Activated CD4-positive, alpha-beta T cell treated with anti-CD3 and anti-CD28 coated beads, Interleukin-2, amount 10 ng/mL, durations not matched to agents 7 days and 5 days (primary cell): ENCODE measurements around the gene AMZ2. TPM values are rescaled to one million over a fixed set of nuclear protein-coding genes. Genes with fewer than 3 reads are reported as not detected.
"Not testable (repeated sequence)": the region's sequence is repeated elsewhere in the genome, so short reads cannot be mapped to it uniquely, and the experiment has no call there.

Experiments used
- CTCF ChIA-PET: fragments of 350-600 bp; sonication (Branson Sonifier 250); formaldehyde crosslinking; loops from one replicate; lab custom pipeline; 2021; ENCODE audit warnings: antibody characterized with exemption; lab: Charles Lee
- POLR2A ChIA-PET: fragments of 350-600 bp; sonication (Branson Sonifier 250); formaldehyde crosslinking; loops from one replicate; lab custom pipeline; 2021; ENCODE audit warnings: antibody characterized with exemption; lab: Charles Lee
- DNase-seq: peaks from one replicate; pipeline ENCODE4 v3.0.0-alpha.2; 2020
- H3K27ac Mint-ChIP-seq: one replicate; pipeline ENCODE4 v1.8.0; 2021; ENCODE audit warnings: mild to moderate bottlenecking, moderate library complexity, mixed read lengths
- H3K27me3 Mint-ChIP-seq: one replicate; pipeline ENCODE4 v1.8.0; 2021; ENCODE audit warnings: mixed read lengths
- H3K36me3 Mint-ChIP-seq: one replicate; pipeline ENCODE4 v1.8.0; 2021; ENCODE audit warnings: low read depth, mixed read lengths
- H3K4me1 Mint-ChIP-seq: one replicate; pipeline ENCODE4 v1.8.0; 2021; ENCODE audit warnings: mixed read lengths
- H3K4me3 Mint-ChIP-seq: one replicate; pipeline ENCODE4 v1.8.0; 2021; ENCODE audit warnings: mild to moderate bottlenecking, moderate library complexity, mixed read lengths
- H3K9me3 Mint-ChIP-seq: one replicate; pipeline ENCODE4 v1.8.0; 2021; ENCODE audit warnings: mixed read lengths
- total RNA-seq, 2 experiments: library from RNA; stranded (reverse); gene quantifications; one replicate each; pipeline ENCODE4 v1.2.3, GENCODE V29; 2021

AMZ2 gene
- total RNA-seq, 2 experiments from 2014 or later, result 72.5 to 82.3 TPM

DNA sequence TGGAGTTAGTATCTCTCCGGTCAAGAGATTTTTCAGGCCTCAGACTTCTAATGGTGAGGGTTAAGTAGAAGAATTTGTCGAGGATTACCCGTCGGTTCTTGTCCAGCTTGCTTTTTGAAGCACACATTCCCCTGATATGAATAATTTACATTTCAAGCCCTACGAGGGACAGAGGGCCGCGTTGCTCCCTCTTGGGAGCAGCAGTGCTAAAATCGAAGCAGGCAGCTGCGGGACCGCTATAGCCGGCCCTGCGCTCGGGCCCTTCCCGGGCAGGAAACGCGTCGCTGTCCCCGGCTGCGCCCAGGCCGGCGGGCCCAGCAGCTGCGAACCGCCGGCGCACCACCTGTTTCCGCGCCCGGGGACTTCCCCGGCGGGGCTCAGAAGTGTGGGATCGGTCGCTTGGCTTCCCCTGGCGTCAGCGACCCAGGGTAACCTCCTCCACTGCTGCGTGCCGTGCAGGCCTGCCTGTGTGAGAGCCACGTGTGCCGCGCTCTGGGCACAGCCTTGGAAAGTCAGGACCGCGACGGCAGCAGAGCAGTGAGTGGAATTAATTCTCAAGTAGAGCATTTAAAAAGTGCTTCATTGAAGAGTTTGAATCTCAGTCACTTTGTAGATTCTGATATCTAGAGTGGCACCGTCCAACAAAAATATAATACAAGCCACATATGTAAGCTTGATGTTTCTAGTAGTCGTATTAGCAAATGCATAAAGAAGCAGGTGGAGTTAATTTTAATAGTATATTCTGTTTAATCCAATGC lies 11.2 kb downstream of the AMZ2 start:
- peak overlapping the region; percentile 64 for H3K4me3 Mint-ChIP-seq
- DNase-seq, result peak; percentile 64
- peaks cover 38% of the 10 kb centered on the region for H3K36me3 Mint-ChIP-seq
- not testable (repeated sequence) for H3K9me3 Mint-ChIP-seq, H3K27me3 Mint-ChIP-seq
- peaks cover 82% of the 10 kb centered on the region for H3K4me1 Mint-ChIP-seq
- CTCF ChIA-PET, result interaction anchor here (1.0 to 1.5 kb wide), 3 partner anchors 33 to 203 kb away, joined by 3 to 6 read pairs (median 3); no protein-coding TSS in a partner anchor
- peak overlapping the region; percentile 90 for H3K27ac Mint-ChIP-seq
- POLR2A ChIA-PET, result interaction anchor here (0.7 kb wide), 1 partner anchor 199 kb away, joined by 3 read pairs; no protein-coding TSS in a partner anchor

DNA sequence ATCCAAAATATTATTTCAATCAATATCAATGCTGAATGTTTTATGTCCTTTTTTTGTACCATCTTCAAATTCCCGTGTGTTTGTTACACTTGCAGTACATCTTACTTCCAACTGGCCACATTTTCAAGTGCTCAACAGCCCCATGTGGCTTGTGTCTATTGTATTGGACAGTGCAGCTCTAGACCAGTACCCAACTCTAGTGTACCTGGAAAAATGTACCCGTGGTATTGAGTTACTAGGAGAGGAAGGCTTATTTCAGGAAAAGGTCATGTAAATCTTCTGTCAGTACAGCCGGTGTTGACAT lies 11.8 kb downstream of the AMZ2 start:
- Mint-ChIP-seq H3K4me3 (peak overlapping the region; percentile 64), H3K27ac (peak overlapping the region; percentile 90), H3K4me1 (peaks cover 78% of the 10 kb centered on the region), H3K36me3 (peaks cover 34% of the 10 kb centered on the region)
- POLR2A ChIA-PET, H3K9me3 Mint-ChIP-seq, DNase-seq, H3K27me3 Mint-ChIP-seq: not testable (repeated sequence)
- CTCF ChIA-PET, result interaction anchor here (1.0 to 1.5 kb wide), 3 partner anchors 32 to 203 kb away, joined by 3 to 6 read pairs (median 3); no protein-coding TSS in a partner anchor

DNA sequence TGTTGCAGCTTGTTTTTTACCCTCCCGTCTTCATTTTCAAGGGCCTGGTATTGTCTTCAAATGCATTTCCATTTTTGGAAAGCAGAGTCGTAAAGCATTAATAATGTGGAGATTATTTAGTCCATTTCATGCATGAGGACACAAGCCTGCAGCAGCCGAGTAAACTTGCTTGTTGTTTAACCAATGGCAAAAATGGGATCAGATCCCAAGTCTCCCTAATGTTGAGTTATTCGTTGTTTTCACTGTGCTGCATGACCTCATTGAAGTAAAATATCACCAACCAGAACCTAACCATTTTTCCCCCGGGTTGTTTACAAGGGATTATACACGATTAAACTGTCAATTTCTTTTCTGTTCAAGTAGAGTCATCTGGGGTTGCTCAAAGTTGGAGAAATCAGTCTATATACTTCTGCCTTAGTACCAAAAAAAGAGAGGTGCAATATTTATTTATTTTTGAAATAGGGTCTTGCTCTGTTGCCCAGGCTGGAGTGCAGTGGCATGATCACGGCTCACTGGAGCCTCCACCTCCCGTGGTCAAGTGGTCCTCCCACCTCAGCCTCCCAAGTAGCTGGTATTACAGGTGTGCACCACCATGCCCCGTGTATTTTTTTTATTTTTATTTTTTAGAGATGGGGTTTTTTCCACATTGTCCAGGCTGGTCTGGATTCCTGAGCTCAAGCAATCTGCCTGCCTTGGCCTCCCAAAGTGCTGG lies 12.4 kb downstream of the AMZ2 start:
- DNase-seq, result no peak
- H3K27me3 Mint-ChIP-seq, result no peaks in the 10 kb centered on the region
- H3K4me1 Mint-ChIP-seq, result peaks cover 71% of the 10 kb centered on the region
- CTCF ChIA-PET, result interaction anchor here (0.9 to 1.5 kb wide), 5 partner anchors 32 to 202 kb away, joined by 3 to 6 read pairs (median 5); no protein-coding TSS in a partner anchor
- no peaks in the 10 kb centered on the region for H3K9me3 Mint-ChIP-seq
- POLR2A ChIA-PET, result no interaction called here
- H3K4me3 Mint-ChIP-seq, result peak overlapping the region; percentile 64
- H3K36me3 Mint-ChIP-seq, result peaks cover 27% of the 10 kb centered on the region
- peak overlapping the region; percentile 90 for H3K27ac Mint-ChIP-seq

DNA sequence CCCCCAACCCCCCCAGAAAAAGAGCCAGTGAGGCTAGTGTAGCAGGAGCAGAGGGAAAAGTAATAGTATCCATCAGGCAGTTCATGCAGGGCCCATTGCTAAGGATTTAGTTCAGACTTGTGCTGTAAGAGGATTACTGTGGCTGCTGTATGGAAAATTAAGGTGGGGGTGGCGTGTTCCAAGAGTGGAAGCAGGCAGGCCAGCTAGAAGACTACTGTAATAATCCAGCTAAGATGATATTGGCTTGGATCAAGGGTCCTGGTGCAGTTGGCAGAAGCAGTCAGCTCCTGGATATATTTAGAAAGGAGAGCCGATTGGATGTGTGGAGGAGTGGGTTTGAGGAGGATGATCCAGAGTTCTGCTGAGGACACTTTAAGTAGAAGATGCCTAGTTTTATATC lies 14.6 kb downstream of the AMZ2 start:
- POLR2A ChIA-PET, result not testable (repeated sequence)

DNA sequence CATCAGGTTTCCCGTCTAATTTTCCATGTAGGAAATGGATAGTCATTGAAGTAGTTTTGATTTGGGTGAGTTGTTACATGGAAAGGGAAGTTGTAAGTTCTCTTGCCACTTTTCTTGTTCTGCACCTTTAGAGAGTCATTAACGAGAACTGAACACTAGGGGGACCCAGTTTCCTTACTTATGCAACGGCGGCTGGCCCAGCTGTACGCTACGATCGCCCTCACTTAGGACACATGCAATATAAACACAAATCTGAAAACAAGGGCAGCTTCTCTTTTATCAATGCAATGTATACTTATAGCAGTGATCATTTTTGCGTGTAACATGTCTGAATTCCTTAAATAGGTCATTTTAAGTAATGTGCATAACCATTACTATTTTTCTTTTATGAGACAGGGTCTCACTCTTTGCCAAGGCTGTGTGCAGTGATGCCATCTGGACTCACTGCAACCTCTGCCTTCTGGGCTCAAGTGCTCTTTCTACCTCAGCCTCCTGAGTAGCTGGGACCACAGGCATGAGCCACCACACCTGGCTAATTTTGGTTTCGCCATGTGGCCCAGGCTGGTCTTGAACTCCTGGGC lies 15.3 kb downstream of the AMZ2 start:
- not testable (repeated sequence) for DNase-seq, H3K9me3 Mint-ChIP-seq, H3K27ac Mint-ChIP-seq, H3K4me3 Mint-ChIP-seq, H3K27me3 Mint-ChIP-seq, H3K36me3 Mint-ChIP-seq
- peaks cover 57% of the 10 kb centered on the region for H3K4me1 Mint-ChIP-seq
- CTCF ChIA-PET, result interaction anchor here (1.0 to 2.3 kb wide), 12 partner anchors 9 to 199 kb away, joined by 3 to 9 read pairs (median 4); no protein-coding TSS in a partner anchor
- POLR2A ChIA-PET, result interaction anchor here (0.5 kb wide), 1 partner anchor 50 kb away, joined by 4 read pairs; no protein-coding TSS in a partner anchor

More for the DNA sequence above, 14.6 kb downstream of the AMZ2 start:
- not testable (repeated sequence) for H3K4me3 Mint-ChIP-seq, H3K36me3 Mint-ChIP-seq, H3K27ac Mint-ChIP-seq, H3K9me3 Mint-ChIP-seq, H3K27me3 Mint-ChIP-seq, DNase-seq
- peaks cover 61% of the 10 kb centered on the region for H3K4me1 Mint-ChIP-seq
- CTCF ChIA-PET, result interaction anchor here (0.7 to 2.3 kb wide), 12 partner anchors 10 to 211 kb away, joined by 3 to 9 read pairs (median 4); no protein-coding TSS in a partner anchor

DNA sequence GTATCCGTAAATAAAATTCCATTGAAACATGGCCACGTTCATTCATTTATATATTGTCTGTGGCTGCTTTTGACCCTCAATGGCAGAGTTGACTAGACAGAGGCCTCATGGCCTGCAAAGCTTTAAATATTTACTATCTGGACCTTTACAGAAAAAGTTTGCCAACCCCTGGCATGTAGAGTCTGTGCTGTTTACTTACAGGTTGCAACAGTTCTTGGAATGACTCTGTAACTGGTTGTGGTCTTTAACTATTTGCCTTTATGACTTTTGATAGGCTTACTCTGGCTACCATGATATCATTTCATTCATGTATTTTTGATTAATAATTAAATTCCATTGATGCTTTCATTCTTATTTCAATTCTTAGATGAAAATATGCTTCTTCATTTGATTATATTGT lies 18.0 kb downstream of the AMZ2 start:
- H3K27me3 Mint-ChIP-seq, H3K4me3 Mint-ChIP-seq, H3K9me3 Mint-ChIP-seq, POLR2A ChIA-PET, H3K27ac Mint-ChIP-seq, DNase-seq: not testable (repeated sequence)
- Mint-ChIP-seq H3K4me1 (peaks cover 39% of the 10 kb centered on the region), H3K36me3 (peaks cover 10% of the 10 kb centered on the region)
- CTCF ChIA-PET, result interaction anchor here (0.7 to 2.0 kb wide), 6 partner anchors 12 to 196 kb away, joined by 3 to 15 read pairs (median 3); no protein-coding TSS in a partner anchor

DNA sequence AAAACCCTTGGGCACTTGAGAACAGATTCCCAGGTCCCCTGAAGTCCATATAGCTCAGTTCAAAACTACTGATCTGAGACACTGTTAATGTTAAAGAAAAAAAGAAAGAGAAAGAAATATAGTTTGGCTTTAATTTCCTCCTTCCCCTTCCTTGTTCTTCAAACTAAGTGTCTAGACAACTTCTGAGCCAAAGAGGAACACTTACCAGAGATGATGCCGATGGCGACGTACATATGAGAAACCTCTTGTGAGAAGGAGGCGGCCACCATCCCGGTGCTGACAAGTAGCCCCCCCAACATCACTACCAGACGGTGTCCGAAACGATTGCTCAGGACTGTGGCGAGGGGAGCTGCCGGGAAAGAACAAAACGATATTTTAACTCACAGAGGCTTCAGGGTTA lies 25.9 kb downstream of the AMZ2 start:
- no peak for DNase-seq
- peaks cover 2% of the 10 kb centered on the region for H3K4me1 Mint-ChIP-seq
- H3K27me3 Mint-ChIP-seq, result no peaks in the 10 kb centered on the region
- peaks cover 5% of the 10 kb centered on the region for H3K9me3 Mint-ChIP-seq
- POLR2A ChIA-PET, result no interaction called here
- no peak overlapping the region for H3K4me3 Mint-ChIP-seq
- peaks cover 44% of the 10 kb centered on the region for H3K36me3 Mint-ChIP-seq
- no peak overlapping the region for H3K27ac Mint-ChIP-seq
- CTCF ChIA-PET, result interaction anchor here (0.7 to 1.7 kb wide), 3 partner anchors 18 to 191 kb away, joined by 3 to 5 read pairs (median 3); partner anchors contain the start of gene ARSG

DNA sequence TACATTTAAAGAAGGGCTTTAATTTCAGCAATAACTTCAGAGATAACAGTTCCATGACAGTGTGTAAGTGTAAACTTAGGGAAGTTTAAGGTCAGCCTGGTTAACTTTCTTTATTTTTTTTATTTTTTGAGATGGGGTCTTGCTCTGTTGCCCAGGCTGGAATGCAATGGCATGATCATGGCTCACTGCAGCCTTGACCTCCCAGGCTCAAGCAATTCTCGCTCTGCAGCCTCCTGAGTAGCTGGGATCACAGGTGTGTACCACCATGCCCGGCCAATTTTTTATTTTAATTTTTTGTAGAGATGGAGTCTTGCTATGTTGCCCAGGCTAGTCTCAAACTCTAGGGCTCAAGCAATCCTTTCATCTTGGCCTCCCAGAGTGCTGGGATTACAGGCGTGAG lies 28.5 kb downstream of the AMZ2 start:
- DNase-seq, H3K4me1 Mint-ChIP-seq, H3K9me3 Mint-ChIP-seq, H3K4me3 Mint-ChIP-seq, H3K27ac Mint-ChIP-seq, H3K27me3 Mint-ChIP-seq, POLR2A ChIA-PET: not testable (repeated sequence)
- CTCF ChIA-PET, result interaction anchor here (1.5 to 1.7 kb wide), 3 partner anchors 10 to 71 kb away, joined by 3 to 6 read pairs (median 4); no protein-coding TSS in a partner anchor
- peaks cover 56% of the 10 kb centered on the region for H3K36me3 Mint-ChIP-seq

DNA sequence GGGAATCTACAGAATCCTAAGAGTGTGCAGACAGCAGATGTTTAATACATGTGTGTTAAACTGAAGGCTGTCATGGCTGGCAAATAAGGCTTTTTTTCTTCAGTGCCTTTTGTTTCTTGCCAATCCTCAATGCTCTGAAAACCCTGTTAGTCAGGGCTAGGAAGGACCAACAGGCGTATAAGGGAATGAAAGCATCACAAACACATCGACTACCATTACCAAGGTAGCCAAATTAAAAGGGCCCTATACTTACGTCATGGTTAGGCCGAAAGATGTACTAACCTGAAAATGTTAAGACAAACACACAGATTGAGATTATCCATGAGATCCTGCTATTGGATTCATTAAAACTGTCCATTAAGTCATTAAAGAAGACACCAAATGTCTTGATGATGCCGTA lies 30.0 kb downstream of the AMZ2 start:
- Mint-ChIP-seq H3K27ac (no peak overlapping the region), H3K9me3 (peaks cover 10% of the 10 kb centered on the region), H3K4me3 (no peak overlapping the region), H3K4me1 (peaks cover 7% of the 10 kb centered on the region), H3K27me3 (no peaks in the 10 kb centered on the region), H3K36me3 (peaks cover 58% of the 10 kb centered on the region)
- CTCF ChIA-PET, result interaction anchor here (1.3 kb wide), 1 partner anchor 11 kb away, joined by 4 read pairs; no protein-coding TSS in a partner anchor
- POLR2A ChIA-PET, result no interaction called here
- DNase-seq, result no peak

DNA sequence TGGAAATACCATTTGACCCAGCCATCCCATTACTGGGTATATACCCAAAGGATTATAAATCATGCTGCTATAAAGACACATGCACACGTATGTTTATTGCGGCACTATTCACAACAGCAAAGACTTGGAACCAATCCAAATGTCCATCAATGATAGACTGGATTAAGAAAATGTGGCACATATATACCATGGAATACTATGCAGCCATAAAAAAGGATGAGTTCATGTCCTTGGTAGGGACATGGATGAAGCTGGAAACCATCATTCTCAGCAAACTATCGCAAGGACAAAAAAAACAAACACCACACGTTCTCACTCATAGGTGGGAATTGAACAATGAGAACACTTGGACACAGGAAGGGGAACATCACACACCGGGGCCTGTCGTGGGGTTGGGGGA lies 34.1 kb downstream of the AMZ2 start:
- CTCF ChIA-PET, H3K27me3 Mint-ChIP-seq, H3K4me3 Mint-ChIP-seq, H3K9me3 Mint-ChIP-seq, H3K27ac Mint-ChIP-seq, DNase-seq: not testable (repeated sequence)
- Mint-ChIP-seq H3K36me3 (peaks cover 45% of the 10 kb centered on the region), H3K4me1 (peaks cover 13% of the 10 kb centered on the region)
- POLR2A ChIA-PET, result interaction anchor here (0.6 kb wide), 1 partner anchor 19 kb away, joined by 3 read pairs; no protein-coding TSS in a partner anchor

DNA sequence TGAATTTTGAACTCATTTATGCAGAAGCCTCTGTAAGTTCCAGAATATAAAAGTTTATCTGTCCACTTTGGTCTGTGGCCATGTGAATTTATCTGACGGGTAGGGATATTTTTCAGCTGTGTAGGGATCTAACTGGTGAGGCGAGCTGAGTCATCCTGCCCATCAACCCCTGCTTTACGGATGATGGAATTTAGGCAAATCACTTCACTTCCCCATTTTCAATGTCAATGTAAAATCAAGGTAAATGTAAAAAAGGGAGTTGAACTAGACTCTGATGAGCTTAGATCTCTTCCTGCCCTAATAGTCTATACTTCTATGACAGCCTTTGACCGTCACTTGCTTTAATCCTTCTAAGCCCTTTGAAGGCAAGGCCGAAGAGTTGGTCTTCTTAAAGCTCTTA lies 40.5 kb downstream of the AMZ2 start:
- Mint-ChIP-seq H3K9me3 (no peaks in the 10 kb centered on the region), H3K36me3 (peaks cover 14% of the 10 kb centered on the region), H3K4me3 (no peak overlapping the region), H3K27ac (no peak overlapping the region), H3K27me3 (no peaks in the 10 kb centered on the region), H3K4me1 (peaks cover 47% of the 10 kb centered on the region)
- CTCF ChIA-PET, result interaction anchor here (0.6 to 3.8 kb wide), 3 partner anchors 10 to 111 kb away, joined by 4 to 10 read pairs (median 4); no protein-coding TSS in a partner anchor
- no peak for DNase-seq
- POLR2A ChIA-PET, result no interaction called here

DNA sequence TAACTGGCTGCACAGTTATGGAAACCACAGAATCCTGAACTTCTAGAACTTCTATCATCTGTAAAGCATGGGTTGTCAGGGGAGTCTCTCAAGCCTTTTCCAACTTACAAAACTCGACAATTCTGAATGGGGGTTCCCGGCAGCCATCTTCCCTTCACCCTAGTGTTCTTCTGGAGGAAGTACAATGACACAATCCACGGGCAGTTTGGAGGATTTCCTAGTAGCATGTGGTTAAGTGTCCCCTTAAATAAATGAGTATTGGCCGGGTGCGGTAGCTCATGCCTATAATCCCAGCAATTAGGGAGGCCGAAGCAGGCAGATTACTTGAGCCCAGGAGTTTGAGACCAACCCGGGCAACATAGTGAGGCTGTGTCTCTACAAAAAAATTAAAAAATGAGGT lies 41.0 kb downstream of the AMZ2 start:
- H3K4me1 Mint-ChIP-seq, result peaks cover 50% of the 10 kb centered on the region
- H3K36me3 Mint-ChIP-seq, result peaks cover 14% of the 10 kb centered on the region
- no peak for DNase-seq
- no peaks in the 10 kb centered on the region for H3K27me3 Mint-ChIP-seq
- peak overlapping the region; percentile 97 for H3K4me3 Mint-ChIP-seq
- ChIA-PET POLR2A (no interaction called here), CTCF (interaction anchor here (0.6 to 3.8 kb wide), 3 partner anchors 9 to 110 kb away, joined by 4 to 10 read pairs (median 4); no protein-coding TSS in a partner anchor)
- H3K9me3 Mint-ChIP-seq, result no peaks in the 10 kb centered on the region
- H3K27ac Mint-ChIP-seq, result peak overlapping the region; percentile 43
